HG03439 (cell line): ENCODE results near the gene VPS35L.
"Not testable (repeated sequence)": the region's sequence is repeated elsewhere in the genome, so short reads cannot be mapped to it uniquely, and the experiment has no call there.

Experiments
- ATAC-seq: cut with Tn5 transposase; IDR thresholded peaks from one replicate; pipeline ENCODE4 v1.9.1; 2021; ENCODE audit warnings: mild to moderate bottlenecking, moderate library complexity; ENCODE audit not compliant: unreplicated experiment

The VPS35L gene

DNA sequence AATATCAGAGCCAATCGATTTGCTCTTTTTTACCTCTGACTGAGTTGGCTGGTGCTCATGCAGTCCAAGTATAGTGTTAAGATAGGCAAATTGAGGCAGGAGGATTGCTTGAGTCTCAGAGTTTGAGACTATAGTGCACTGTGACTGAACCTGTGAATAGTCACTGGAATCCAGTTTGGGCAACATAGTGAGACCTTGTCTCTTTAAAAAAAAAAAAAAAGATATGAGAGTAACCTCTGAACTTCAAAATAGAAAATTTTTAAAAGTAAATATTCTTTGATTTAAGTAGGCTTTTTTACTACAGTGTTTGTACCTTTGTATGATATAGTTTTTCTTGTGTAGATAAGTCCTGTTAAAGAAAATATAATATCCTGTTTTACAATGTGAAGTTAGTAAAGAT is 28.3 kb upstream of the VPS35L start:
- ATAC-seq: no peak

DNA sequence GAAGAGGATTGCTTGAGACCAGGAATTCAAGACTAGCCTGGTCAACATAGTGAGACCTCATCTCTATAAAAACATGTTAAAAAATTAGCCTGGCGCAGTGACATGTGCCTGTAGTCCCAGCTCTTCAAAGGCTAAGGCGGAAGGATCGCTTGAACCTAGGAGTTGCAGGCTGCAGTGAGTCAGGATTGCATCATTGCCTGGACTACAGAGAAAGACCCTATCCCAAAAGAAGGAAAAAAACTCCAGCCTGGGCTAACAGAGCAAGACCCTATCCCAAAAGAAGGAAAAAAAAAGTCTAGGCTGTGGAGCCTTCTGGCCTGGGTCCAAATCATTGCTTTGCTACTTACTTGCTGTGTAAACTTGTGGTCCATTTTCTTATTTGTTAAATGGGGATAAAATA is 26.8 kb upstream of the VPS35L start:
- ATAC-seq: no peak

- ATAC-seq: no peak
These were observed 22.9 kb upstream of the VPS35L start for GRCh38 chr16:19532601-19533000.

GRCh38 chr16:19540241-19540970 is 15.1 kb upstream of the VPS35L start:
- ATAC-seq: no peak

GRCh38 chr16:19542138-19542821 is 13.2 kb upstream of the VPS35L start:
- no peak for ATAC-seq

- not testable (repeated sequence) for ATAC-seq
These were observed 12.1 kb upstream of the VPS35L start for GRCh38 chr16:19543278-19543996.

- no peak for ATAC-seq
These were observed 7.4 kb upstream of the VPS35L start for GRCh38 chr16:19548144-19548543.

GRCh38 chr16:19549673-19550072 is 5.8 kb upstream of the VPS35L start:
- ATAC-seq: no peak

- no peak for ATAC-seq
These were observed 652 bp downstream of the VPS35L start for GRCh38 chr16:19555938-19556771.

GRCh38 chr16:19559242-19559910 is 3.9 kb downstream of the VPS35L start:
- ATAC-seq: no peak

GRCh38 chr16:19560078-19560477 is 4.6 kb downstream of the VPS35L start:
- ATAC-seq: no peak

GRCh38 chr16:19563377-19563776 is 7.9 kb downstream of the VPS35L start:
- ATAC-seq: no peak

DNA sequence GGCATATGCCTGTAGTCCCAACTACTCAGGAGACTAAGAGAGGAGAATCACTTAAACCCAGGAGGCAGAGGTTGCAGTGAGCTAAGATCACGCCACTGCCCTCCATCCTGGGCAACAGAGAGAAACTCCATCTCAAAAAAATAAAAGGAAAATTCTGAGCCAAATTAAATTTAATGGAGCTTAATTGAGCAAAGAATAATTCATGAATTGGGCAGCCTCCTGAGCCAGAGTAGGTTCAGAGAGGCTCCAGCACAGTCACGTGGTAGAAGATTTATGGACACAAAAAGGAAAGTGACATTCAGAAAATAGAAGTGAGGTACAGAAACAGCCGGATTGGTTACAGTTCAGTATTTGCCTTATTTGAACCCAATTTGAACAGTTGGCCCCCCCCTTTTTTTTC is 10.9 kb downstream of the VPS35L start:
- no peak for ATAC-seq

GRCh38 chr16:19567560-19567959 is 12.1 kb downstream of the VPS35L start:
- ATAC-seq: no peak

DNA sequence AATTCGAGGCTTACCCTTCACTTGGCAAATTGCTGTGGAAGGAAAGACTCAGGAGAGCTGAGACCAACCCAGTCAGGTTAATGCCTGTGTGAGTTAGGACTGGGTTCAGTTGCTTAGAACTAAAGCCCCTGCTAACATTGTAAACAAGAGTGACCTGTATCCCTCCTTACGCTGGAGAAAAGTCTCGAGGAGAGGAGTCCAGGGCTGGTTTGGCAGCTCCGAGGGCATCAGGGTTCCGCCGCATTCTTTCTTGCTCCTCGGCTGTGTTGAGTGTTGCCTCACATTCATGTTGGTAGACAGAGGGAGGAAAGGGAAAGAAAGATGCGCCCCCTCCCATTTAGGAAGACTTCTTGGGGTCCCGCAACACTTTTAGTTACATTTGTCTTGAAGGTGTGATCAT is 18.5 kb downstream of the VPS35L start:
- ATAC-seq: no peak

- no peak for ATAC-seq
These were observed 19.1 kb downstream of the VPS35L start for GRCh38 chr16:19574615-19575014.

GRCh38 chr16:19578378-19578971 is 23.0 kb downstream of the VPS35L start:
- ATAC-seq: no peak

- ATAC-seq: no peak
These were observed 26.7 kb downstream of the VPS35L start for GRCh38 chr16:19582050-19582831.

DNA sequence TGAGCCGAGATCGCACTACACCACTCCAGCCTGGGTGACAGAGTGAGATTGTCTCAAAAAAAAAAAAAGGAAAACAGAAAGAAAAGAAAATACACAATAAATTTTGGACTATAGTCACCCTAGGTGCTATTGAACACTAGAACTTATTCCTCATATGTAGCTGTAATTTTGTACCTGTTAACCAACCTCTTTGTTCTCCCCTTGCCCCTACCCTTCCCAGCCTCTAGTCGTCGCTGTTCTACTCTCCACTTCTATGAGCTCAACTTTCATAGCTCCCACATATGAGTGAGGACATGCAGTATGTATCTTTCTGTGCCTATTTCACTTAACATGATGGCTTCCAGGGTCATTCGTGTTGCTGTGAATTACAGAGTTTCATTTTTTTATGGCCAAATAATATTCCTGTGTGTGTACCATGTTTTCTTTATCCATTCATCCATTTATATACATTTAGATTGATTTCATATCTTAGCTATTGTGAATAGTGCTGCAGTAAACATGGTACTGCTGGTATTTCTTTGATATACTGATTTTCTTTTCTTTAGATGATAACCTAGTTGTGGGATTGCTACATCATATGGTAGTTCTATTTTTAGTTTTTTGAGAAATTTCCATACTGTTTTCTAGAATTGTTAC is 28.3 kb downstream of the VPS35L start:
- no peak for ATAC-seq
